HepG2 (cell line): ENCODE results near the gene GGA1. TPM values are rescaled to one million over a fixed set of nuclear protein-coding genes. Genes with fewer than 3 reads are reported as not detected.

Source experiments
- ARNTL ChIP-seq: sonication (generic); formaldehyde crosslinking; IDR thresholded peaks from 2 replicates; pipeline ENCODE4 v1.4.0; 2020; ENCODE audit warnings: mild to moderate bottlenecking, missing genetic modification reagents
- CBX1 ChIP-seq: IDR thresholded peaks from one replicate; pipeline ENCODE4 v1.6.1; 2016; ENCODE audit warnings: antibody characterized with exemption, low read depth
- CREM ChIP-seq, 2 experiments: sonication (generic) in 1 of 2; formaldehyde crosslinking in 1 of 2; IDR thresholded peaks; 2 replicates each; pipeline versions ENCODE4 v1.4.0 to v1.6.1; 2016 to 2020; ENCODE audit warnings: antibody characterized with exemption in 1 of 2, mild to moderate bottlenecking in 1 of 2, missing genetic modification reagents in 1 of 2
- ELF4 ChIP-seq: sonication (generic); formaldehyde crosslinking; IDR thresholded peaks from 2 replicates; pipeline ENCODE4 v1.5.0; 2020; ENCODE audit warnings: missing genetic modification reagents, mild to moderate bottlenecking, moderate library complexity, borderline replicate concordance
- FOXC1 ChIP-seq: sonication (generic); formaldehyde crosslinking; IDR thresholded peaks from 2 replicates; pipeline ENCODE4 v1.8.0; 2022; ENCODE audit warnings: mild to moderate bottlenecking, missing genetic modification reagents, borderline replicate concordance
- GRHL1 ChIP-seq: sonication (generic); formaldehyde crosslinking; conservative IDR thresholded peaks from 2 replicates; pipeline ENCODE4 v1.8.0; 2022; ENCODE audit warnings: missing genetic modification reagents
- GTF3A ChIP-seq: sonication (generic); formaldehyde crosslinking; conservative IDR thresholded peaks from 2 replicates; pipeline ENCODE4 v1.4.0; 2020; ENCODE audit warnings: mild to moderate bottlenecking, missing genetic modification reagents
- JUNB ChIP-seq: sonication (generic); formaldehyde crosslinking; IDR thresholded peaks from 2 replicates; pipeline ENCODE4 v1.8.0; 2022; ENCODE audit warnings: missing genetic modification reagents, mild to moderate bottlenecking, borderline replicate concordance
- MAFG ChIP-seq: sonication (generic); formaldehyde crosslinking; IDR thresholded peaks from 2 replicates; pipeline ENCODE4 v1.5.1; 2020; ENCODE audit warnings: mild to moderate bottlenecking, missing genetic modification reagents
- PAXIP1 ChIP-seq: sonication (generic); formaldehyde crosslinking; conservative IDR thresholded peaks from 2 replicates; pipeline ENCODE4 v1.4.0; 2020; ENCODE audit warnings: mild to moderate bottlenecking, missing genetic modification reagents, moderate library complexity
- PHF21A ChIP-seq: sonication (generic); formaldehyde crosslinking; IDR thresholded peaks from 2 replicates; pipeline ENCODE4 v1.5.0; 2020; ENCODE audit warnings: mild to moderate bottlenecking, missing genetic modification reagents
- PHF8 ChIP-seq: sonication (generic); formaldehyde crosslinking; IDR thresholded peaks from 2 replicates; pipeline ENCODE4 v1.5.0; 2020; ENCODE audit warnings: missing genetic modification reagents
- POGZ ChIP-seq: sonication (generic); formaldehyde crosslinking; IDR thresholded peaks from 2 replicates; pipeline ENCODE4 v1.4.0; 2020; ENCODE audit warnings: mild to moderate bottlenecking, missing genetic modification reagents
- RNF219 ChIP-seq: sonication (generic); formaldehyde crosslinking; IDR thresholded peaks from 2 replicates; pipeline ENCODE4 v1.5.0; 2020; ENCODE audit warnings: mild to moderate bottlenecking, missing genetic modification reagents
- SRSF9 ChIP-seq: fragments of 200-400 bp; formaldehyde crosslinking; IDR thresholded peaks from 2 replicates; pipeline ENCODE4 v1.6.1; 2018; ENCODE audit warnings: borderline replicate concordance, mild to moderate bottlenecking, low read depth, low read length; ENCODE audit not compliant: insufficient read depth, poor library complexity, severe bottlenecking
- ZNF329 ChIP-seq: sonication (generic); formaldehyde crosslinking; IDR thresholded peaks from 2 replicates; pipeline ENCODE4 v1.9.0; 2021; ENCODE audit warnings: low read depth, mild to moderate bottlenecking, missing genetic modification reagents
- ZNF7 ChIP-seq: IDR thresholded peaks from 2 replicates; pipeline ENCODE4 v1.6.1; 2016; ENCODE audit warnings: missing biosample characterization, missing genetic modification reagents
- polyA plus RNA-seq, 8 experiments: library from polyadenylated mRNA; depleted of rRNA in 3 of 8; stranded (reverse) in 7 of 8; unstranded in 1 of 8; fragments of >200 nt; fragmentation: Illumina TruSeq in 4 of 8; extraction: Trizol in 4 of 8; gene quantifications; 2 replicates each; pipeline versions ENCODE4 v1.2.1 to v1.2.3, GENCODE V29; 2011 to 2016; ENCODE audit warnings: low read depth in 4 of 8, missing spikeins in 1 of 8, mixed read lengths in 1 of 8; ENCODE audit not compliant: insufficient read depth in 1 of 8
- total RNA-seq, 5 experiments: library from RNA; depleted of rRNA; stranded (reverse); fragments of >200 nt; fragmentation: Illumina TruSeq; extraction: Trizol; gene quantifications; 2 replicates each; pipeline ENCODE4 v1.2.3, GENCODE V29; 2016; ENCODE audit warnings: low read depth in 1 of 5

Gene GGA1
- total and polyA plus RNA-seq, 2 of the 13 experiments (the other 11 are each of a cell fraction or from before 2014, with no cell fraction given), result 29.1 to 87.2 TPM

GRCh38 chr22:37601540-37602442 is 6.8 kb upstream of the GGA1 start (continued):
- TF ChIP-seq PAXIP1, result peak; percentile 46; the same call in 1 of the 2 replicates
- TF ChIP-seq CBX1, result no peak
- TF ChIP-seq ARNTL (CRISPR knock-in tag), result no peak
- no peak for TF ChIP-seq SRSF9
- 0 out of 2 replicates have a peak, but pooled peaks have one; percentile 23 for TF ChIP-seq PHF21A (CRISPR knock-in tag)
- no peak; the same call in 1 of the 2 replicates for TF ChIP-seq CREM (IDR thresholded peaks at IDR 0.05)
- TF ChIP-seq CREM (CRISPR knock-in tag; IDR thresholded peaks at IDR 0.05), result no peak
- TF ChIP-seq FOXC1 (CRISPR knock-in tag), result no peak
- TF ChIP-seq ZNF329 (CRISPR knock-in tag), result no peak
- TF ChIP-seq MAFG (CRISPR knock-in tag), result no peak
- TF ChIP-seq ELF4 (CRISPR knock-in tag), result no peak
- TF ChIP-seq POGZ (CRISPR knock-in tag), result no peak
- TF ChIP-seq PHF8, result peak; percentile 36; the same call in 1 of the 2 replicates
- no peak for TF ChIP-seq GRHL1 (CRISPR knock-in tag)
- no peak for TF ChIP-seq JUNB (CRISPR knock-in tag)
- no peak for TF ChIP-seq GTF3A (CRISPR knock-in tag)
- no peak for TF ChIP-seq ZNF7 (CRISPR knock-in tag)
- TF ChIP-seq RNF219 (CRISPR knock-in tag), result no peak
